ENCODE measurements around the gene MYOZ3.
A peak's percentile ranks its signal among the peaks of the same experiment; 100 is the strongest.

Gene MYOZ3

GRCh38 chr5:150706776-150707390, 45.8 kb downstream of the MYOZ3 start:
- DNase-seq: no peak

DNA sequence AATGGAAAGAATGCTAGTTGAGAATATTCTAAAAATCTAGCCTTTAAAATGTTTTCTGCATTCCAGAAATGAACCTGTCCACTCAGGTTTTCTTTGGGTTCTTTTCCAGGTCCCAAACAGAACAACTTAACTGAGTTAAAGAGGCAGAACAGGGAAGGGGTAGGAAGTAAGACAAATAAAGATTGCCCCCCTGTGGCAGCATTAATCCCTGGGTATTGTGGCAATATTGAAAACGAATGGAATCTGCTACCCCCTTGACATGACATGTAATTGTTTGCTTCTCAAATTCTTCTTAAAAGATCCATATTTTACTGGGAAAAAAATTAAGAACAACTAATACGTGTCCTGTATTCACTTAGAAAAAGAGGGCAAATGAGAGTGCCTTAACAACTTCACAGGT, 49.1 kb downstream of the MYOZ3 start:
- peak; percentile 31 to 56 for DNase-seq

- no peak for DNase-seq
Measured at GRCh38 chr5:150723845-150724244, 62.8 kb downstream of the MYOZ3 start.

Measured in Kasumi-1 (cell line).